ENCODE measurements around the gene TUBB2B. TPM values are rescaled to one million over a fixed set of nuclear protein-coding genes. Genes with fewer than 3 reads are reported as not detected.
"Not testable (repeated sequence)": the region's sequence is repeated elsewhere in the genome, so short reads cannot be mapped to it uniquely, and the experiment has no call there.

TUBB2B gene
- total RNA-seq, 4 donors from 2014 or later: 9.2 to 19.3 (median 13.2) TPM

DNA sequence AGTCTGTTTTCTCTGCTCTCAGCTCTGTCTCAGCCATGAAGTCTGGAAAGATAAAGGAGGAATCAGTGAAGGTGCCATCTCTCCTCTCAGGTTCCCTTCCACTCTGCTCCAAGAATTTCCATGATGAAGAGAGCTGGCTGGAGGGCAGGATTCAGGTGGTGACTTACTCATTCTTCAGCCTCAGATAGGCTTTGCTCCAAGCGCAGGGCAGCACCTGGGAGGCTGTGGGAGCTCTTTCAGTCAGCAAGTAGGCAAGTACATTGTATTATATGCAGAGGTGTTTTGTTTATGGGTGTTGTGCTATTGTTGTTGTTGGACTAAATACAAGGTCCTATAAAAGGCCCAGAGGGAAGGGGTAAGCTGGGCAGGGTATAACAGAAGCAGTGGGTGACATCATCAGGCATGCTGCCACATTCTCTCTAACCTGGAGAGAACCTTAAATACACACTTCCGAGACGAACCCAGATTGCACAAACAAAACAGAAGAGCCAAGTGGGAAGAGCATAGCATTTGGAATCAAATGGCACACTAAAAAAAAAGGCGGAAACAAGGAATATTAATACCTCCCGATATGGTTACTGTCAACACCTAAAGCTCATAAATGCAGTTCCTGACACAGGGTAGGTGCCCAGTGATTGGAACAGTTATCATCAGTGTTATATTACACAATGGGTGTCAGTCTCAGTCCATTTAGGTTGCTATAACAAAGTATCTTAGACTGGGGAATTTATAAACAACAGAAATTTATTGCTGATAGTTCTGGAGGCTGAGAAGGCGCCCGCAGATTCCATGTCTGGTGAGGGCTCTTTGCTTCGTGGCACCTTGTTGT, 16.8 kb upstream of the TUBB2B start:
- TF ChIP-seq EP300 (IDR thresholded peaks at IDR 0.05): no peak
- no peak for TF ChIP-seq POLR2AphosphoS5 (IDR thresholded peaks at IDR 0.05)
- no peak for TF ChIP-seq POLR2A (IDR thresholded peaks at IDR 0.05)
- TF ChIP-seq, protein P1, sequence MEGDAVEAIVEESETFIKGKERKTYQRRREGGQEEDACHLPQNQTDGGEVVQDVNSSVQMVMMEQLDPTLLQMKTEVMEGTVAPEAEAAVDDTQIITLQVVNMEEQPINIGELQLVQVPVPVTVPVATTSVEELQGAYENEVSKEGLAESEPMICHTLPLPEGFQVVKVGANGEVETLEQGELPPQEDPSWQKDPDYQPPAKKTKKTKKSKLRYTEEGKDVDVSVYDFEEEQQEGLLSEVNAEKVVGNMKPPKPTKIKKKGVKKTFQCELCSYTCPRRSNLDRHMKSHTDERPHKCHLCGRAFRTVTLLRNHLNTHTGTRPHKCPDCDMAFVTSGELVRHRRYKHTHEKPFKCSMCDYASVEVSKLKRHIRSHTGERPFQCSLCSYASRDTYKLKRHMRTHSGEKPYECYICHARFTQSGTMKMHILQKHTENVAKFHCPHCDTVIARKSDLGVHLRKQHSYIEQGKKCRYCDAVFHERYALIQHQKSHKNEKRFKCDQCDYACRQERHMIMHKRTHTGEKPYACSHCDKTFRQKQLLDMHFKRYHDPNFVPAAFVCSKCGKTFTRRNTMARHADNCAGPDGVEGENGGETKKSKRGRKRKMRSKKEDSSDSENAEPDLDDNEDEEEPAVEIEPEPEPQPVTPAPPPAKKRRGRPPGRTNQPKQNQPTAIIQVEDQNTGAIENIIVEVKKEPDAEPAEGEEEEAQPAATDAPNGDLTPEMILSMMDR (IDR thresholded peaks at IDR 0.05): no peak
- H3K27me3 ChIP-seq: no peaks in the 10 kb centered on the region
- H3K4me3 ChIP-seq: no peak overlapping the region
- peaks cover 17% of the 10 kb centered on the region for H3K4me1 ChIP-seq
- 78% methylated on average over 8 of the region's 8 CpGs for WGBS
- H3K9me3 ChIP-seq: no peaks in the 10 kb centered on the region
- no peaks in the 10 kb centered on the region for H3K36me3 ChIP-seq
- H3K27ac ChIP-seq: no peak overlapping the region
- no peak for DNase-seq (ENCODE audit: low spot score in 2 of 2)

DNA sequence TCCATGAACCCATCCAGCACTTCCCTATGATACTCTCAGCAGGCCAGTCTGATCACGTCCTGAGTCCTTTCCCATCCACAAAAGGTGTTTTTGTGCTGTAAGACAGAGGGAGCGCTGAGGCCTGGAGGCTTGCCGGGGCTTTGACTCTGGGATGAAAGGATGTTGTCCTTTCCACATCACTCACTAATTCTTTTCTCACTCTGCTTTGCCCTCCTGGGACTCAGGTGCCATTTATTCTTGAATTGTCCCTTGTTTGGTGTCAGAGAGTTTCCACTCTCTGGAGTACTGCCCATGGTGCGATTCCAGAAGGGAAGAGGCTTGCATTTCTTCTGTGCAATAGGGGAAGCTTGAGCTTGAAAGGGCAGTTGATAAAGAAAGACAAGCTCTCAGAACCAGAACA, 15.3 kb upstream of the TUBB2B start:
- no peak overlapping the region for H3K4me3 ChIP-seq
- no peaks in the 10 kb centered on the region for H3K36me3 ChIP-seq
- no peak overlapping the region for H3K27ac ChIP-seq
- 80% methylated on average over 4 of the region's 4 CpGs for WGBS
- DNase-seq (ENCODE audit: low spot score in 2 of 2): no peak
- no peaks in the 10 kb centered on the region for H3K9me3 ChIP-seq
- TF ChIP-seq POLR2AphosphoS5 (IDR thresholded peaks at IDR 0.05) (no peak), EP300 (IDR thresholded peaks at IDR 0.05) (no peak), POLR2A (IDR thresholded peaks at IDR 0.05) (no peak)
- TF ChIP-seq, protein P1 (IDR thresholded peaks at IDR 0.05): no peak
- H3K27me3 ChIP-seq: no peaks in the 10 kb centered on the region
- peaks cover 6% of the 10 kb centered on the region for H3K4me1 ChIP-seq

DNA sequence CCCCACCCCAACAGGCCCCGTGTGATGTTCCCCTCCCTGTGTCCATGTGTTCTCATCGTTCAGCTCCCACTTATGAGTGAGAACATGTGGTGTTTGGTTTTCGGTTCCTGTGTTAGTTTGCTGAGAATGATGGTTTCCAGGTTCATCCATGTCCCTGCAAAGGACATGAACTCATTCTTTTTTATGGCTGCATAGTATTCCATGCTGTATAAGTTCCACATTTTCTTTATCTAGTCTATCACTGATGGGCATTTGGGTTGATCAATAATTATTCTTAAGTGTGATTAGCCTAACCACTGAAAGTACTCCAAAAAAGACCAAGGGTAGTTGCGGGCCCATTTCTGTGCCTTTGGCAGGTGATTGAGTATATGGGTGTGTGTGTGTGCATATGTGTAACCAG, 14.3 kb upstream of the TUBB2B start:
- DNase-seq (ENCODE audit: low spot score in 2 of 2); H3K27me3 ChIP-seq; H3K36me3 ChIP-seq; H3K4me1 ChIP-seq; H3K9me3 ChIP-seq; H3K4me3 ChIP-seq; H3K27ac ChIP-seq: not testable (repeated sequence)
- WGBS: 88% methylated on average over 4 of the region's 4 CpGs

DNA sequence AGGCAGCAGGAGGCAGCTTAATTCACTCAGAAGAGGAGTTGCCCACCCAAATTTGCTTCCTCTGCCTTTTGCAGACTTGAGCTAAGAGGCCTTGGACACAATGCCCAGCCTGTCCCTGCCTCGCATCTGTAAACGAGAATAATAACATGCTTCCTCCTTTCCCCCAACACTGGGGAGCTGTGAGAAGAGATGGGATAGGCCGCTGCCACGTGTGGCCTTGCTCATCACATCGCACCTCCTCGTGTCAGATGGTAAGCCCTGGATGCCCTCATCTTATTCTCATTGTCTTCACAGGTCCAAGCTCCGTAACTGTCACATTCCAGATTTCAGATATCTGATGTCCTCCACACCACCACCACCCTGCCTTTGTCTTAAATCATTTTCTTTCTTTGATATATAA, 13.1 kb upstream of the TUBB2B start:
- Histone ChIP-seq H3K27me3 (no peaks in the 10 kb centered on the region), H3K36me3 (no peaks in the 10 kb centered on the region), H3K9me3 (no peaks in the 10 kb centered on the region), H3K27ac (no peak overlapping the region), H3K4me3 (no peak overlapping the region), H3K4me1 (no peaks in the 10 kb centered on the region)
- TF ChIP-seq, protein P1 (IDR thresholded peaks at IDR 0.05): no peak
- DNase-seq (ENCODE audit: low spot score in 2 of 2): no peak
- 79% methylated on average over 7 of the region's 7 CpGs for WGBS

DNA sequence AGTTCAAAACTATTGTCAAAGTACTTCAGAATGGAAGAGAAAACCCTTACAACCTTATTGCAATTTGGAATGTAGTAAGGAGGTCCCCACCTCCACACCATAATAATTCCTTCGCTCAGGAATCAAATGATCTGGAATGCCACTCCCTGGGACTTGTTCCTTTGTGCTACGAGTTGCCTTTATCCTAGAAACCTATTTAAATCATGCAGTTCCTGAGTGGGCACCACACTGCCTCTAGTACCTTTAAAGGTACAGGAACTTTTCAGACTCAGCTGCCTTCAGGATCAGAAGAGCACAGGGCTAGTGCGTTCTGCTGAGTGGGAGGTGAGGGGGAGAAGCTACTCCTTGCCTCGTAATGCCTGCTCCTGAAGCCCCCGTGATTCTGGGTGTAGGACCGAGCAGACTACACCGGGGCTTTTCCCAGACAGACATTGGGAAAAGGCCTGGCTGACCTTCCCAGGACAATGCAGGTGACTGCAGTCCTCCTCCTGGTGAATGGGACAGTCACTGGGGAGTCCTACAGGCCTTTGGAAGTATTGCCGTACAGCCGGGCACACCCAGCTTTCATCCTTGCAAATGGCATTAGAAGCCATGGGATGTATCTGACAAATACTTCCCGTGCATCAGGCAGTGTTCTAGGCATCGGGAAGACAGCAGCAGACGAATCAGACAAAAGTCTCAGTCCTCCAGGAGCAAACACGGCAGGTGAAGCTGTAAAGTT, 11.8 kb upstream of the TUBB2B start:
- 83% methylated on average over 11 of the region's 13 CpGs for WGBS
- no peaks in the 10 kb centered on the region for H3K4me1 ChIP-seq
- no peaks in the 10 kb centered on the region for H3K36me3 ChIP-seq

More for the DNA sequence above, 11.8 kb upstream of the TUBB2B start:
- Histone ChIP-seq H3K27ac (no peak overlapping the region), H3K27me3 (no peaks in the 10 kb centered on the region), H3K4me3 (no peak overlapping the region), H3K9me3 (no peaks in the 10 kb centered on the region)
- DNase-seq (ENCODE audit: low spot score in 2 of 2): no peak
- TF ChIP-seq, protein P1 (IDR thresholded peaks at IDR 0.05): peak in 1 of 2 donors; percentile 29
- TF ChIP-seq POLR2AphosphoS5 (IDR thresholded peaks at IDR 0.05): no peak

Data from suprapubic skin (tissue), 4 donors.